DND-41 (cell line): ENCODE measurements around the gene GFOD2.

Experiments
- ATAC-seq: fragments of 200-7000 bp; cut with Tn5 transposase; 3 replicates; pipeline ENCODE4 v1.9.1; 2021; ENCODE audit warnings: low read depth; ENCODE audit not compliant: insufficient read depth
- DNase-seq: peaks from one replicate; pipeline ENCODE4 v3.0.0-alpha.2; 2020
- H2AFZ ChIP-seq: 2 replicates; pipeline ENCODE4 v1.6.0; 2012; ENCODE audit warnings: low read depth, low read length
- H3K27ac ChIP-seq: 2 replicates; pipeline ENCODE4 v1.5.1; 2012; ENCODE audit warnings: low read length, inconsistent platforms
- H3K27me3 ChIP-seq: fragments of 200-600 bp; sonication (generic); 2 replicates; pipeline ENCODE4 v1.6.0; 2012; ENCODE audit warnings: low read length, mild to moderate bottlenecking, inconsistent platforms; ENCODE audit not compliant: insufficient read depth, poor library complexity
- H3K36me3 ChIP-seq: 2 replicates; pipeline ENCODE4 v1.5.1; 2012; ENCODE audit warnings: low read length, inconsistent platforms; ENCODE audit not compliant: insufficient read depth
- H3K4me1 ChIP-seq: 2 replicates; pipeline ENCODE4 v1.5.1; 2012; ENCODE audit warnings: mild to moderate bottlenecking, low read length; ENCODE audit not compliant: insufficient read depth
- H3K4me2 ChIP-seq: 2 replicates; pipeline ENCODE4 v1.6.0; 2012; ENCODE audit warnings: mild to moderate bottlenecking, moderate library complexity, low read length, inconsistent platforms; ENCODE audit not compliant: insufficient read depth
- H3K4me3 ChIP-seq, 2 experiments: fragments of 200-600 bp in 1 of 2; shearing (Covaris generic) in 1 of 2; 2 replicates each; pipeline ENCODE4 v1.5.1; 2012 to 2016; ENCODE audit warnings: inconsistent platforms in 2 of 2, low read length in 2 of 2, mild to moderate bottlenecking in 2 of 2, low read depth in 1 of 2, moderate library complexity in 1 of 2
- H3K79me2 ChIP-seq: 2 replicates; pipeline ENCODE4 v1.6.0; 2012; ENCODE audit warnings: low read length, inconsistent platforms; ENCODE audit not compliant: insufficient read depth
- H3K9ac ChIP-seq: 2 replicates; pipeline ENCODE4 v1.6.0; 2012; ENCODE audit warnings: low read depth, mild to moderate bottlenecking, inconsistent platforms, low read length, moderate library complexity
- H3K9me3 ChIP-seq: 2 replicates; pipeline ENCODE4 v1.5.1; 2012; ENCODE audit warnings: low read length, moderate library complexity, mild to moderate bottlenecking, inconsistent platforms; ENCODE audit not compliant: insufficient read depth, severe bottlenecking
- H4K20me1 ChIP-seq: 2 replicates; pipeline ENCODE4 v1.6.0; 2012; ENCODE audit warnings: low read length; ENCODE audit not compliant: insufficient read depth
- CTCF ChIP-seq: IDR thresholded peaks from 2 replicates; pipeline ENCODE4 v1.5.1; 2012; ENCODE audit warnings: borderline replicate concordance, low read length, moderate library complexity, mild to moderate bottlenecking; ENCODE audit not compliant: poor library complexity, severe bottlenecking; ENCODE audit errors: extremely low read depth
- EZH2 ChIP-seq: IDR thresholded peaks from 3 replicates; pipeline ENCODE4 v1.6.1; 2012; ENCODE audit warnings: borderline replicate concordance, low read depth, mild to moderate bottlenecking, moderate library complexity, low read length, inconsistent platforms; ENCODE audit not compliant: severe bottlenecking

The GFOD2 gene

DNA sequence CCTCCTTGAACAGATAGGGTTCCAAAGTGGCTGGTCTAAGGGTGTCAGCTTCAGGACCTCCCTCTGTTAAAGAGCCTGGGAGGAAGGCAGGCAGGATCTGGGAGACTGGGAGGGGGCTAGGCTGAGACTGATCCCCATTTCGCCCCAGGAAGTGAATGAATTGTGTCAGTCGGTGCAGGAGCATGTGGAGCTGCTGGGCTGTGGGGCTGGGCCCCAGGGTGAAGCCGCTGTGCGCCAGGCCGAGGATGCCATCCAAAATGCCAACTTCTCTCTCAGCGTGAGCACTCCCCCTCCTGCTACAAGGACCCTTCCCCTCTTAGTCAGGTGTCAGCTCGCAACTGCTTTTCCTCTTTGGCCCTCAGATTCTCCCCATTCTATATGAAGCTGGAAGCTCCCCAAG is 68.1 kb downstream of the GFOD2 start:
- DNase-seq = no peak
- Histone ChIP-seq H4K20me1 (peaks cover 20% of the 10 kb centered on the region), H3K9ac (no peak overlapping the region), H3K4me1 (peaks cover 13% of the 10 kb centered on the region), H3K36me3 (peaks cover 86% of the 10 kb centered on the region), H3K27ac (no peak overlapping the region), H3K79me2 (peaks cover 16% of the 10 kb centered on the region), H3K4me3 (no peak overlapping the region), H2AFZ (no peak overlapping the region), H3K9me3 (no peaks in the 10 kb centered on the region), H3K27me3 (no peaks in the 10 kb centered on the region), H3K4me2 (no peak overlapping the region)
- TF ChIP-seq EZH2 = no peak
- TF ChIP-seq CTCF = no peak
- no peak for ATAC-seq

DNA sequence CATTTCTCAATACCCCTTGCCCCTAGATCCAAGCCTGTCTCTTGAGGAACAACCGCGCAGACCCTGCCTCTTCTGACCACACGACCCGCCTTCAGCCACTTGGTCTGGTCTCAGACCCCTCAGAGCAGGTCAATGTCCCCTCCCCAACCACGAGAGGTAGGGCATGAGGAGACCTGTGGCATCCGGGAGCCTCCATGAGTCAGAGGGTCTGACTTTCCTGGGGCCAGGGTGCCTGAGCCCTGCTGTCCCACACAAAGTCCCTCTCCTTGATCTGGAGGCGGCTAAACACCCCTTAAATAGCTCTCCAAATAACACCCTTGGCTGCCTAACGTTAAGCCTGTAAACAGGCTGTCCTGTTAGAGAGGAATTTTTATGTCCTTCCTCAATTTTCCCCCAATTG is 69.1 kb downstream of the GFOD2 start:
- TF ChIP-seq EZH2 (no peak), CTCF (no peak)
- no peak for ATAC-seq
- no peak overlapping the region for H3K27ac ChIP-seq
- H3K4me1 ChIP-seq = peaks cover 23% of the 10 kb centered on the region
- H4K20me1 ChIP-seq = peaks cover 20% of the 10 kb centered on the region
- no peaks in the 10 kb centered on the region for H3K9me3 ChIP-seq
- peaks cover 26% of the 10 kb centered on the region for H3K79me2 ChIP-seq
- no peak overlapping the region for H3K4me3 ChIP-seq
- no peak overlapping the region for H2AFZ ChIP-seq
- no peaks in the 10 kb centered on the region for H3K27me3 ChIP-seq
- no peak for DNase-seq
- H3K4me2 ChIP-seq = no peak overlapping the region
- H3K9ac ChIP-seq = no peak overlapping the region
- H3K36me3 ChIP-seq = peaks cover 80% of the 10 kb centered on the region

- Histone ChIP-seq H3K9ac (no peak overlapping the region), H3K4me3 (no peak overlapping the region), H4K20me1 (peaks cover 17% of the 10 kb centered on the region), H2AFZ (no peak overlapping the region), H3K4me1 (peaks cover 25% of the 10 kb centered on the region), H3K27me3 (no peaks in the 10 kb centered on the region), H3K9me3 (no peaks in the 10 kb centered on the region), H3K27ac (no peak overlapping the region), H3K79me2 (peaks cover 30% of the 10 kb centered on the region), H3K36me3 (peaks cover 74% of the 10 kb centered on the region), H3K4me2 (no peak overlapping the region)
- ATAC-seq = no peak
- TF ChIP-seq EZH2 (no peak), CTCF (no peak)
- DNase-seq = no peak
These were observed 69.6 kb downstream of the GFOD2 start for GRCh38 chr16:67649494-67649931.
